Keratinocyte (primary cell): ENCODE measurements around the gene CLCN4. TPM values are rescaled to one million over a fixed set of nuclear protein-coding genes. Genes with fewer than 3 reads are reported as not detected.

Source experiments
- DNase-seq: peaks from one replicate; pipeline ENCODE4 v3.0.0-alpha.2; 2011; ENCODE audit warnings: low read depth, missing footprints, low spot score
- FAIRE-seq: peaks from 2 replicates; lab custom pipeline; 2011; peaks lifted over from hg19 to GRCh38; lab: Jason Lieb, UNC
- H2AFZ ChIP-seq: 2 replicates; pipeline ENCODE4 v1.6.0; 2012; ENCODE audit warnings: low read length, control low read depth, inconsistent platforms; ENCODE audit not compliant: control insufficient read depth
- H3K27ac ChIP-seq: 2 replicates; pipeline ENCODE4 v1.5.1; 2011; ENCODE audit warnings: low read length; ENCODE audit not compliant: control insufficient read depth, insufficient read depth
- H3K27me3 ChIP-seq: 3 replicates; pipeline ENCODE4 v1.6.0; 2011; ENCODE audit warnings: low read length; ENCODE audit not compliant: control insufficient read depth, insufficient read depth; ENCODE audit errors: extremely low read depth
- H3K36me3 ChIP-seq, 2 experiments: 2 replicates in 1 of 2; 3 replicates in 1 of 2; pipeline ENCODE4 v1.5.1; 2011; ENCODE audit warnings: low read length in 2 of 2, mild to moderate bottlenecking in 1 of 2; ENCODE audit not compliant: control insufficient read depth in 2 of 2, insufficient read depth in 2 of 2; ENCODE audit errors: extremely low read depth in 1 of 2
- H3K4me1 ChIP-seq: 3 replicates; pipeline ENCODE4 v1.5.1; 2011; ENCODE audit warnings: low read length; ENCODE audit not compliant: control insufficient read depth, insufficient read depth; ENCODE audit errors: extremely low read depth
- H3K4me2 ChIP-seq: 3 replicates; pipeline ENCODE4 v1.6.0; 2011; ENCODE audit warnings: low read depth, low read length; ENCODE audit not compliant: control insufficient read depth, insufficient read depth; ENCODE audit errors: extremely low read depth
- H3K4me3 ChIP-seq, 3 experiments: fragments of 200-600 bp in 1 of 3; sonication (generic) in 1 of 3; 2 replicates in 2 of 3; 3 replicates in 1 of 3; pipeline ENCODE4 v1.5.1; 2011 to 2016; ENCODE audit warnings: low read length in 3 of 3, mild to moderate bottlenecking in 3 of 3, control low read depth in 2 of 3, inconsistent platforms in 1 of 3, low read depth in 1 of 3, mixed read lengths in 1 of 3, mixed run types in 1 of 3, moderate library complexity in 1 of 3; ENCODE audit not compliant: control insufficient read depth in 2 of 3, insufficient read depth in 2 of 3; ENCODE audit errors: extremely low read depth in 1 of 3
- H3K79me2 ChIP-seq: 2 replicates; pipeline ENCODE4 v1.6.0; 2012; ENCODE audit warnings: low read length; ENCODE audit not compliant: control insufficient read depth, insufficient read depth
- H3K9ac ChIP-seq: 3 replicates; pipeline ENCODE4 v1.6.0; 2011; ENCODE audit warnings: low read length; ENCODE audit not compliant: control insufficient read depth, insufficient read depth; ENCODE audit errors: extremely low read depth
- H3K9me1 ChIP-seq: 3 replicates; pipeline ENCODE4 v1.6.0; 2011; ENCODE audit warnings: low read length; ENCODE audit not compliant: control insufficient read depth, insufficient read depth; ENCODE audit errors: extremely low read depth
- H3K9me3 ChIP-seq: 2 replicates; pipeline ENCODE4 v1.5.1; 2012; ENCODE audit warnings: low read depth, low read length; ENCODE audit not compliant: control insufficient read depth
- H4K20me1 ChIP-seq: 3 replicates; pipeline ENCODE4 v1.6.0; 2011; ENCODE audit warnings: low read length; ENCODE audit not compliant: control insufficient read depth, insufficient read depth; ENCODE audit errors: extremely low read depth
- EZH2 ChIP-seq: IDR thresholded peaks from one replicate; pipeline ENCODE4 v1.6.1; 2012; ENCODE audit warnings: inconsistent platforms, mild to moderate bottlenecking, low read length, moderate library complexity
- dilution Hi-C: fragments of 300-500 bp; cut with MboI; formaldehyde crosslinking; loops from one replicate; pipeline ENCODE4 v1.7.0; 2020; ENCODE audit warnings: low sequenced_read_pairs; ENCODE audit not compliant: extremely low pct_ligation_motif_present
- polyA plus RNA-seq, 5 experiments: library from polyadenylated mRNA; depleted of rRNA in 3 of 5; stranded (reverse) in 3 of 5; stranded (forward) in 1 of 5; unstranded in 1 of 5; fragments of >200 nt; gene quantifications; 1 replicate in 1 of 5; 2 replicates in 3 of 5; 3 replicates in 1 of 5; pipeline versions ENCODE4 v1.2.1 to v1.2.3, GENCODE V29; 2011 to 2012; ENCODE audit warnings: missing spikeins in 2 of 5, low read depth in 1 of 5, low replicate concordance in 1 of 5
- TF ChIP-seq, protein P1 (sequence below), 3 experiments: IDR thresholded peaks in 1 of 3; conservative IDR thresholded peaks in 1 of 3; optimal IDR thresholded peaks in 1 of 3; 2 replicates in 2 of 3; 3 replicates in 1 of 3; pipeline versions ENCODE3 to v1.5.1; 2011; ENCODE audit warnings: low read length in 3 of 3, mild to moderate bottlenecking in 3 of 3, moderate library complexity in 2 of 3, control low read depth in 1 of 3, inconsistent platforms in 1 of 3; ENCODE audit not compliant: insufficient read depth in 2 of 3; ENCODE audit errors: extremely low read depth in 1 of 3

The CLCN4 gene
- polyA plus RNA-seq, 1 donor (not counting 4 experiments of a cell fraction or from before 2014, with no cell fraction given): 0.24 TPM

DNA sequence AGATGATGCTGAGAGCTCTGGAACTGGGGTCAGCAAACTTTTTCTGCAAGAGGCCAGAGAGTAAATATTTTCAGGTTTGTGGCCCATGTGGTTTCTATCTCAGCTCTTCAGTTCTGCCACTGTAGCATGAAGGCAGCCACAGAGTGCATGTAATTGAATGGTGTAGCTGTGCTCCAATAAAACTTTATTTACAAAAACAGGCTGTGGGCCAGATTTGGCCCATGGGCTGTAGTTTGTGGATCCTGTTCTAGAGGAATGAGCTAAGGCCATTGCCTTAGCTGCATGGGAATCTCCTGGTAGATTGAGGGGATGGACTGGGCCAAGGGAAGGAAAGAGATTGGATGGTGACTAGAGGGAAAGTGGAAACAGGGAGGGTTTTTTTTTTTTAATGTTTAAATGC is 36.8 kb downstream of the CLCN4 start:
- DNase-seq (no peak), FAIRE-seq (no peak)
- no peak overlapping the region for H2AFZ ChIP-seq
- H4K20me1 ChIP-seq: no peaks in the 10 kb centered on the region
- H3K9ac ChIP-seq: no peak overlapping the region
- H3K4me3 ChIP-seq: no peak overlapping the region
- H3K79me2 ChIP-seq: no peaks in the 10 kb centered on the region
- H3K9me3 ChIP-seq: no peaks in the 10 kb centered on the region
- H3K4me1 ChIP-seq: no peaks in the 10 kb centered on the region
- no peaks in the 10 kb centered on the region for H3K36me3 ChIP-seq
- no peak overlapping the region for H3K4me2 ChIP-seq
- no peaks in the 10 kb centered on the region for H3K9me1 ChIP-seq
- dilution Hi-C loops: loop anchor here (10.0 kb wide), 1 partner anchor 941 kb away; no protein-coding TSS in a partner anchor
- no peak overlapping the region for H3K27ac ChIP-seq
- H3K27me3 ChIP-seq: no peaks in the 10 kb centered on the region
- no peak for TF ChIP-seq EZH2
- TF ChIP-seq, protein P1, sequence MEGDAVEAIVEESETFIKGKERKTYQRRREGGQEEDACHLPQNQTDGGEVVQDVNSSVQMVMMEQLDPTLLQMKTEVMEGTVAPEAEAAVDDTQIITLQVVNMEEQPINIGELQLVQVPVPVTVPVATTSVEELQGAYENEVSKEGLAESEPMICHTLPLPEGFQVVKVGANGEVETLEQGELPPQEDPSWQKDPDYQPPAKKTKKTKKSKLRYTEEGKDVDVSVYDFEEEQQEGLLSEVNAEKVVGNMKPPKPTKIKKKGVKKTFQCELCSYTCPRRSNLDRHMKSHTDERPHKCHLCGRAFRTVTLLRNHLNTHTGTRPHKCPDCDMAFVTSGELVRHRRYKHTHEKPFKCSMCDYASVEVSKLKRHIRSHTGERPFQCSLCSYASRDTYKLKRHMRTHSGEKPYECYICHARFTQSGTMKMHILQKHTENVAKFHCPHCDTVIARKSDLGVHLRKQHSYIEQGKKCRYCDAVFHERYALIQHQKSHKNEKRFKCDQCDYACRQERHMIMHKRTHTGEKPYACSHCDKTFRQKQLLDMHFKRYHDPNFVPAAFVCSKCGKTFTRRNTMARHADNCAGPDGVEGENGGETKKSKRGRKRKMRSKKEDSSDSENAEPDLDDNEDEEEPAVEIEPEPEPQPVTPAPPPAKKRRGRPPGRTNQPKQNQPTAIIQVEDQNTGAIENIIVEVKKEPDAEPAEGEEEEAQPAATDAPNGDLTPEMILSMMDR (optimal IDR thresholded peaks at IDR 0.05 in 1 of 3, IDR thresholded peaks at IDR 0.05 in 1 of 3, conservative IDR thresholded peaks at IDR 0.05 in 1 of 3; ENCODE audit: extremely low read depth in 1 of 3, insufficient read depth in 2 of 3, low read length in 3 of 3): no peak

DNA sequence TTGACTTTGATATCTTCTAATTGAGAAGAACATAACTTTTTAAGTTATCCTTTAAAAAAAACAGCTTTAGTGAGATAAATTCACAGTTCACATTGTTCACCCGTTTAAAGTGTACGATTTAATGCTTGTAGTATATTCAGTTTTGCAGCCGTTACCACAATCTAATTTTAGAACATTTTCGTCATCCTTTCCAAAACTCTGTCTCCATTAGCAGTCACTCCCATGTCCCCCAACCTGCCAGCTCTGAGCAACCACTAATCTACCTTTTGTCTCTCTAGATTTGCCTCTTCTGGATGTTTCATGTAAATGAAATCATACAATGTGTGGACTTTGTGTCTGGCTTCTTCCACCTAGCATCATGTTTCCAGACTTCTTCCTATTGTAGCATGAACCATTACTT is 38.6 kb downstream of the CLCN4 start:
- DNase-seq (no peak), FAIRE-seq (no peak)
- dilution Hi-C loops: loop anchor here (10.0 kb wide), 1 partner anchor 939 kb away; no protein-coding TSS in a partner anchor
- H3K27me3 ChIP-seq: no peaks in the 10 kb centered on the region
- no peak overlapping the region for H3K4me2 ChIP-seq
- no peak overlapping the region for H2AFZ ChIP-seq
- H4K20me1 ChIP-seq: no peaks in the 10 kb centered on the region
- H3K36me3 ChIP-seq: no peaks in the 10 kb centered on the region
- H3K27ac ChIP-seq: no peak overlapping the region
- no peak overlapping the region for H3K9ac ChIP-seq
- TF ChIP-seq, protein P1 (optimal IDR thresholded peaks at IDR 0.05 in 1 of 3, IDR thresholded peaks at IDR 0.05 in 1 of 3, conservative IDR thresholded peaks at IDR 0.05 in 1 of 3; ENCODE audit: extremely low read depth in 1 of 3, insufficient read depth in 2 of 3, low read length in 3 of 3): no peak
- TF ChIP-seq EZH2: no peak
- H3K9me1 ChIP-seq: no peaks in the 10 kb centered on the region
- H3K4me1 ChIP-seq: no peaks in the 10 kb centered on the region
- no peaks in the 10 kb centered on the region for H3K79me2 ChIP-seq
- H3K4me3 ChIP-seq: no peak overlapping the region
- no peaks in the 10 kb centered on the region for H3K9me3 ChIP-seq
